Gastroesophageal sphincter (tissue), 4 donors: Measurements from ENCODE around the gene ARRDC1. TPM values are rescaled to one million over a fixed set of nuclear protein-coding genes. Genes with fewer than 3 reads are reported as not detected.
A peak's percentile ranks its signal among the peaks of the same experiment; 100 is the strongest.

Experiments used
- ATAC-seq: fragments of 150-250 bp; one replicate; pipeline ENCODE4 v1.9.1; 2016; ENCODE audit warnings: mild to moderate bottlenecking, moderate library complexity
- H3K27ac ChIP-seq, 4 donors: fragments of 200-600 bp; sonication (generic) in 3 of 4; 1 replicate in 3 of 4; 2 replicates in 1 of 4; pipeline ENCODE4 v1.5.1; 2016 to 2019
- H3K27me3 ChIP-seq: fragments of 200-600 bp; sonication (generic); one replicate; pipeline ENCODE4 v1.5.1; 2019
- H3K36me3 ChIP-seq, 2 donors: fragments of 200-600 bp; sonication (generic); one replicate each; pipeline ENCODE4 v1.5.1; 2019; ENCODE audit warnings: control low read depth in 1 of 2
- H3K4me1 ChIP-seq, 3 donors: fragments of 200-600 bp; sonication (generic); 1 replicate in 2 of 3; 2 replicates in 1 of 3; pipeline ENCODE4 v1.5.1; 2016 to 2019; ENCODE audit warnings: control low read depth in 2 of 3
- H3K4me3 ChIP-seq, 2 donors: fragments of 200-600 bp; sonication (generic); one replicate each; pipeline ENCODE4 v1.5.1; 2019; ENCODE audit warnings: mild to moderate bottlenecking in 1 of 2, moderate library complexity in 1 of 2
- H3K9me3 ChIP-seq, 3 donors: fragments of 200-600 bp; sonication (generic); one replicate each; pipeline ENCODE4 v1.5.1; 2017 to 2019; ENCODE audit warnings: control low read depth in 2 of 3
- CTCF ChIP-seq, 4 experiments: fragments of 200-600 bp in 2 of 4; fragments of 450-650 bp in 2 of 4; sonication (generic) in 1 of 4; IDR thresholded peaks; one replicate each; pipeline ENCODE4 v1.5.1; 2017 to 2019; ENCODE audit warnings: antibody characterized with exemption in 4 of 4, mild to moderate bottlenecking in 2 of 4, moderate library complexity in 2 of 4
- EP300 ChIP-seq: sonication (generic); formaldehyde crosslinking; IDR thresholded peaks from one replicate; pipeline ENCODE4 v1.6.1; 2017; ENCODE audit warnings: antibody characterized with exemption, mild to moderate bottlenecking
- POLR2A ChIP-seq, 2 donors: fragments of 450-650 bp; IDR thresholded peaks; one replicate each; pipeline ENCODE4 v1.6.1; 2017; ENCODE audit warnings: antibody characterized with exemption in 2 of 2, mild to moderate bottlenecking in 2 of 2, moderate library complexity in 1 of 2
- POLR2AphosphoS5 ChIP-seq: sonication (generic); formaldehyde crosslinking; IDR thresholded peaks from one replicate; pipeline ENCODE4 v1.6.1; 2017; ENCODE audit warnings: antibody characterized with exemption
- WGBS, 2 donors: methylation state at CpG; one replicate each; pipeline ENCODE4 v1.1.5; 2018; ENCODE audit warnings: low coverage in 1 of 2; 5-methylcytosine and 5-hydroxymethylcytosine counted together
- total RNA-seq, 4 donors: library from RNA; depleted of rRNA; stranded (reverse); fragments of >200 nt; gene quantifications; one replicate each; pipeline ENCODE4 v1.1.0, GENCODE V29; 2016

The ARRDC1 gene
- total RNA-seq, 4 donors from 2014 or later, result 16.0 to 25.1 (median 21.9) TPM

- Histone ChIP-seq H3K27ac (no peak overlapping the region), H3K4me3 (no peak overlapping the region), H3K36me3 (peaks cover 0 to 62% of the 10 kb centered on the region in 2 donors), H3K27me3 (no peaks in the 10 kb centered on the region), H3K9me3 (no peaks in the 10 kb centered on the region), H3K4me1 (peaks cover 0 to 45% (median 11%) of the 10 kb centered on the region in 3 donors)
- WGBS, 2 donors, result 75% methylated on average over 2 of the region's 4 CpGs; no CpG with 5 or more reads in 1 of the 2 donors
- no peak for TF ChIP-seq POLR2A (IDR thresholded peaks at IDR 0.05)
- no peak for TF ChIP-seq POLR2AphosphoS5
- TF ChIP-seq CTCF (IDR thresholded peaks at IDR 0.05), result no peak
- no peak for TF ChIP-seq EP300
- ATAC-seq, result no peak
Measured at GRCh38 chr9:137580954-137581322, 24.5 kb upstream of the ARRDC1 start.

- WGBS, 2 donors, result 87 to 92% methylated on average over 3 to 7 of the region's 22 CpGs
- peaks cover 0 to 62% of the 10 kb centered on the region in 2 donors for H3K36me3 ChIP-seq
- H3K27me3 ChIP-seq, result no peaks in the 10 kb centered on the region
- TF ChIP-seq POLR2AphosphoS5, result no peak
- no peaks in the 10 kb centered on the region for H3K9me3 ChIP-seq
- peaks cover 0 to 38% (median 11%) of the 10 kb centered on the region in 3 donors for H3K4me1 ChIP-seq
- ATAC-seq, result no peak
- no peak overlapping the region for H3K4me3 ChIP-seq
- no peak overlapping the region for H3K27ac ChIP-seq
Measured at GRCh38 chr9:137581361-137582285, 23.9 kb upstream of the ARRDC1 start.

- Histone ChIP-seq H3K4me3 (no peak overlapping the region), H3K27ac (no peak overlapping the region), H3K27me3 (no peaks in the 10 kb centered on the region), H3K4me1 (peaks cover 0 to 31% (median 8%) of the 10 kb centered on the region in 3 donors), H3K36me3 (peaks cover 0 to 69% of the 10 kb centered on the region in 2 donors), H3K9me3 (no peaks in the 10 kb centered on the region)
- TF ChIP-seq CTCF (IDR thresholded peaks at IDR 0.05) (peak in 1 of 4 experiments; percentile 21), POLR2A (IDR thresholded peaks at IDR 0.05) (no peak)
- 29 to 45% methylated on average over 4 to 5 of the region's 20 CpGs for WGBS, 2 donors
- ATAC-seq, result no peak
Measured at GRCh38 chr9:137582286-137582860, 23.1 kb upstream of the ARRDC1 start.

GRCh38 chr9:137583347-137583746, 22.1 kb upstream of the ARRDC1 start:
- Histone ChIP-seq H3K9me3 (no peaks in the 10 kb centered on the region), H3K27ac (no peak overlapping the region), H3K36me3 (peaks cover 0 to 79% of the 10 kb centered on the region in 2 donors), H3K4me1 (peaks cover 0 to 26% (median 0%) of the 10 kb centered on the region in 3 donors), H3K27me3 (no peaks in the 10 kb centered on the region), H3K4me3 (no peak overlapping the region)
- 83% methylated on average over 6 of the region's 14 CpGs; no CpG with 5 or more reads in 1 of the 2 donors for WGBS, 2 donors
- TF ChIP-seq POLR2A (IDR thresholded peaks at IDR 0.05) (no peak), CTCF (IDR thresholded peaks at IDR 0.05) (no peak), EP300 (no peak), POLR2AphosphoS5 (no peak)
- ATAC-seq, result no peak

- no peaks in the 10 kb centered on the region for H3K27me3 ChIP-seq
- TF ChIP-seq POLR2A (IDR thresholded peaks at IDR 0.05), result no peak
- no peak for TF ChIP-seq POLR2AphosphoS5
- TF ChIP-seq CTCF (IDR thresholded peaks at IDR 0.05), result no peak
- TF ChIP-seq EP300, result no peak
- no peaks in the 10 kb centered on the region for H3K9me3 ChIP-seq
- H3K4me1 ChIP-seq, result peaks cover 0 to 31% (median 0%) of the 10 kb centered on the region in 3 donors
- H3K4me3 ChIP-seq, result no peak overlapping the region
- no peak overlapping the region for H3K27ac ChIP-seq
- WGBS, 2 donors, result no CpG with 5 or more reads among the region's 8 CpGs
- ATAC-seq, result no peak
- peaks cover 0 to 82% of the 10 kb centered on the region in 2 donors for H3K36me3 ChIP-seq
Measured at GRCh38 chr9:137583957-137584356, 21.5 kb upstream of the ARRDC1 start.
